ENCODE measurements around the gene GABARAP. TPM values are rescaled to one million over a fixed set of nuclear protein-coding genes. Genes with fewer than 3 reads are reported as not detected.

GABARAP gene
- total RNA-seq, 3 donors from 2014 or later (not counting 1 experiment from before 2014, with no cell fraction given) = 256 to 277 (median 276) TPM

DNA sequence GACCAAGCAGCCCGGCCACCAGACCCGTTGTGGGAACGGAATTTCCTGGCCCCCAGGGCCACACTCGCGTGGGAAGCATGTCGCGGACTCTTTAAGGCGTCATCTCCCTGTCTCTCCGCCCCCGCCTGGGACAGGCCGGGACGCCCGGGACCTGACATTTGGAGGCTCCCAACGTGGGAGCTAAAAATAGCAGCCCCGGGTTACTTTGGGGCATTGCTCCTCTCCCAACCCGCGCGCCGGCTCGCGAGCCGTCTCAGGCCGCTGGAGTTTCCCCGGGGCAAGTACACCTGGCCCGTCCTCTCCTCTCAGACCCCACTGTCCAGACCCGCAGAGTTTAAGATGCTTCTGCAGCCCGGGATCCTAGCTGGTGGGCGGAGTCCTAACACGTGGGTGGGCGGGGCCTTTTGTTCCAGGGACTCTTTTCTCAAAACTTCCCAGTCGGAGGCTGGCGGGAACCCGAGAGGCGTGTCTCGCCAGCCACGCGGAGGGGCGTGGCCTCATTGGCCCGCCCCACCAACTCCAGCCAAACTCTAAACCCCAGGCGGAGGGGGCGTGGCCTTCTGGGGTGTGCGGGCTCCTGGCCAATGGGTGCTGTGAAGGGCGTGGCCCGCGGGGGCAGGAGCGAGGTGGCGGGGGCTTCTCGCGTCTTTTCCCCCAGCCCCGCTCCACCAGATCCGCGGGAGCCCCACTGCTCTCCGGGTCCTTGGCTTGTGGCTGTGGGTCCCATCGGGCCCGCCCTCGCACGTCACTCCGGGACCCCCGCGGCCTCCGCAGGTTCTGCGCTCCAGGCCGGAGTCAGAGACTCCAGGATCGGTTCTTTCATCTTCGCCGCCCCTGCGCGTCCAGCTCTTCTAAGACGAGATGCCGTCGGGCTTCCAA is 39.1 kb upstream of the GABARAP start, which contains the start of gene SLC2A4:
Gene SLC2A4, plus strand, starts transcription at position 645 of the 879 bp plus-strand sequence. Its CDS starts 217 bp downstream, at position 862.
- TF ChIP-seq, protein P1, sequence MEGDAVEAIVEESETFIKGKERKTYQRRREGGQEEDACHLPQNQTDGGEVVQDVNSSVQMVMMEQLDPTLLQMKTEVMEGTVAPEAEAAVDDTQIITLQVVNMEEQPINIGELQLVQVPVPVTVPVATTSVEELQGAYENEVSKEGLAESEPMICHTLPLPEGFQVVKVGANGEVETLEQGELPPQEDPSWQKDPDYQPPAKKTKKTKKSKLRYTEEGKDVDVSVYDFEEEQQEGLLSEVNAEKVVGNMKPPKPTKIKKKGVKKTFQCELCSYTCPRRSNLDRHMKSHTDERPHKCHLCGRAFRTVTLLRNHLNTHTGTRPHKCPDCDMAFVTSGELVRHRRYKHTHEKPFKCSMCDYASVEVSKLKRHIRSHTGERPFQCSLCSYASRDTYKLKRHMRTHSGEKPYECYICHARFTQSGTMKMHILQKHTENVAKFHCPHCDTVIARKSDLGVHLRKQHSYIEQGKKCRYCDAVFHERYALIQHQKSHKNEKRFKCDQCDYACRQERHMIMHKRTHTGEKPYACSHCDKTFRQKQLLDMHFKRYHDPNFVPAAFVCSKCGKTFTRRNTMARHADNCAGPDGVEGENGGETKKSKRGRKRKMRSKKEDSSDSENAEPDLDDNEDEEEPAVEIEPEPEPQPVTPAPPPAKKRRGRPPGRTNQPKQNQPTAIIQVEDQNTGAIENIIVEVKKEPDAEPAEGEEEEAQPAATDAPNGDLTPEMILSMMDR (IDR thresholded peaks at IDR 0.05) = no peak

DNA sequence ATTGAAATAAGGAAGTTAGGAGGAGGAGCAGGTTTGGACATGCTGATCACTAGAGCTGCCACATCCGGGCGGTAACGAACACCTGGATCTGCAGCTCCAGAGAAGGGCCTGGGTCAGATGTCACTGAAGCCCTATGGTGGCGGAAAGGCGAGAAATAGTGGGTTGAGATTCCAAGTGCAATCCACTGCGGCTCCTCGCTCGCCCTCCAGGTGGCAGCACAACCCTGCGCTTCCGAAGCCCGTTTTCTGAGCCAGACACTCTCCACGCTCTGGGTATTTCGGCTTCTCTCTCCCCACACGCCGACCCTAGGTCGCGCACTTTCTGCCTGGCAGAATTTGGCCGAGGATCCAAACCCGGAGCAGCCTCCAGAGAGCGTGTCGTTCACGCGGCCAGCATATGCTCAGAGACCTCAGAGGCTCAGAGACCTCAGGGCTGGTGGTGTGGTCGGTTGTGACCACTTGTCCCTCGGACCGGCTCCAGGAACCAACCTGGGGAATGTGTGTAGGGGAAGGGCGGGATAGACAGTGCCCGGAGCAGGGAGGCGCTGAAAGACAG is 38.3 kb upstream of the GABARAP start:
- H3K4me3 Mint-ChIP-seq = peak overlapping the region; percentile 90
- DNase-seq = peak; percentile 84 to 88
- H3K36me3 Mint-ChIP-seq = no peaks in the 10 kb centered on the region
- Histone ChIP-seq H3K4me3 (ENCODE audit: low read length) (peak overlapping the region; percentile 23), H3K4me1 (ENCODE audit: control insufficient read depth, insufficient read depth, low read length) (peaks cover 31% of the 10 kb centered on the region), H3K27me3 (ENCODE audit: control insufficient read depth, insufficient read depth, low read length) (peaks cover 29% of the 10 kb centered on the region), H3K36me3 (ENCODE audit: control insufficient read depth, insufficient read depth, low read length) (no peaks in the 10 kb centered on the region), H3K27ac (ENCODE audit: low read length) (no peak overlapping the region), H3K9me3 (ENCODE audit: control insufficient read depth, insufficient read depth, low read length) (no peaks in the 10 kb centered on the region)
- peak; percentile 89 to 95 (median 91) for ATAC-seq
- H3K27ac Mint-ChIP-seq = peak overlapping the region in 1 of 2 donors; percentile 16
- WGBS (ENCODE audit: insufficient coverage) = under 1% methylated on average over 29 of the region's 29 CpGs
- intact Hi-C loops (cut with micrococcal nuclease) = loop anchor here (1.0 to 10.0 kb wide), 7 partner anchors 16 to 404 kb away; partner anchors contain the start of genes NEURL4, SENP3, TMEM102 and TP53
- TF ChIP-seq, protein P1 (IDR thresholded peaks at IDR 0.05) = peak; percentile 94
- H3K4me1 Mint-ChIP-seq = peaks cover 22 to 31% of the 10 kb centered on the region in 2 donors
- no peaks in the 10 kb centered on the region for H3K9me3 Mint-ChIP-seq
- peaks cover 18 to 24% of the 10 kb centered on the region in 2 donors for H3K27me3 Mint-ChIP-seq (ENCODE audit: low read depth in 2 of 2)

More for the DNA sequence above, 39.1 kb upstream of the GABARAP start, which contains the start of gene SLC2A4:
- Histone ChIP-seq H3K4me1 (ENCODE audit: control insufficient read depth, insufficient read depth, low read length) (peaks cover 31% of the 10 kb centered on the region), H3K9me3 (ENCODE audit: control insufficient read depth, insufficient read depth, low read length) (no peaks in the 10 kb centered on the region), H3K27me3 (ENCODE audit: control insufficient read depth, insufficient read depth, low read length) (peaks cover 31% of the 10 kb centered on the region), H3K36me3 (ENCODE audit: control insufficient read depth, insufficient read depth, low read length) (no peaks in the 10 kb centered on the region), H3K4me3 (ENCODE audit: low read length) (peak within 1 kb of the TSS; percentile 23), H3K27ac (ENCODE audit: low read length) (no peak within 1 kb of the TSS)
- H3K36me3 Mint-ChIP-seq = no peaks in the 10 kb centered on the region
- ATAC-seq = peak; percentile 56 to 66 (median 61)
- H3K27ac Mint-ChIP-seq = peak within 1 kb of the TSS in 1 of 2 donors; percentile 16
- peak within 1 kb of the TSS; percentile 90 for H3K4me3 Mint-ChIP-seq
- peak; percentile 62 to 89 for DNase-seq
- intact Hi-C loops (cut with micrococcal nuclease) = loop anchor here (2.0 to 10.0 kb wide), 2 partner anchors 47 to 403 kb away; partner anchors contain the start of genes NEURL4, TP53 and WRAP53
- H3K4me1 Mint-ChIP-seq = peaks cover 22 to 31% of the 10 kb centered on the region in 2 donors
- no peaks in the 10 kb centered on the region for H3K9me3 Mint-ChIP-seq
- H3K27me3 Mint-ChIP-seq (ENCODE audit: low read depth in 2 of 2) = peaks cover 22 to 30% of the 10 kb centered on the region in 2 donors
- WGBS (ENCODE audit: insufficient coverage) = under 1% methylated on average over 71 of the region's 71 CpGs

DNA sequence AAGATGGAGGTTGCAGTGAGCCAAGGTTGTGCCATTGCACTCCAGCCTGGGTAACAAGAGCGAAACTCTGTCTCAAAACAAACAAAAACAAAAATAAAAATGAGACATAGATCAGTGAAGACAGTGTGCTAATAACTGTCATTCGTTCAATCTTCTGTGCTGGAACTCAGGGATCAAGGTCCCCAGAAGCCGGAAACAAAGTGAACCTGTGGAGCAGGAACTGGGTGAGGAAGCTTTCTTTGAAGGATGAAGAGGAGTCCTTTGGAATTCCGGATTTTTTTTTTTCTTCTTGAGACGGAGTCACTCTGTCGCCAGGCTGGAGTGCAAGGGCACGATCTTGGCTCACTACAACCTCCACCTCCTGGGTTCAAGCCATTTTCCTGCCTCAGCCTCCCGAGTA is 37.2 kb upstream of the GABARAP start:
- H3K4me3 Mint-ChIP-seq = no peak overlapping the region
- no peak for ATAC-seq

More for the DNA sequence above, 37.2 kb upstream of the GABARAP start:
- Mint-ChIP-seq H3K36me3 (no peaks in the 10 kb centered on the region), H3K27me3 (ENCODE audit: low read depth in 2 of 2) (peaks cover 18 to 21% of the 10 kb centered on the region in 2 donors), H3K27ac (no peak overlapping the region), H3K9me3 (no peaks in the 10 kb centered on the region), H3K4me1 (peaks cover 22 to 31% of the 10 kb centered on the region in 2 donors)
- H3K9me3 ChIP-seq (ENCODE audit: control insufficient read depth, insufficient read depth, low read length) = no peaks in the 10 kb centered on the region
- WGBS (ENCODE audit: insufficient coverage) = 96% methylated on average over 7 of the region's 8 CpGs
- H3K36me3 ChIP-seq (ENCODE audit: control insufficient read depth, insufficient read depth, low read length) = no peaks in the 10 kb centered on the region
- no peak overlapping the region for H3K27ac ChIP-seq (ENCODE audit: low read length)
- H3K4me1 ChIP-seq (ENCODE audit: control insufficient read depth, insufficient read depth, low read length) = peaks cover 31% of the 10 kb centered on the region
- peaks cover 29% of the 10 kb centered on the region for H3K27me3 ChIP-seq (ENCODE audit: control insufficient read depth, insufficient read depth, low read length)
- TF ChIP-seq, protein P1 (IDR thresholded peaks at IDR 0.05) = no peak
- DNase-seq = no peak
- intact Hi-C loops (cut with micrococcal nuclease) = no loop called here
- no peak overlapping the region for H3K4me3 ChIP-seq (ENCODE audit: low read length)
